Liver (tissue), 3 donors: ENCODE data around the gene CPAMD8.

Experiments
- EGR1 ChIP-seq, 2 donors: IDR thresholded peaks; 2 replicates each; pipeline ENCODE4 v1.6.1; 2016 to 2018; ENCODE audit warnings: antibody characterized with exemption in 2 of 2, low read depth in 2 of 2
- FOXA1 ChIP-seq: IDR thresholded peaks from 2 replicates; pipeline ENCODE4 v1.6.1; 2016; ENCODE audit warnings: antibody characterized with exemption
- HNF4G ChIP-seq: IDR thresholded peaks from 2 replicates; pipeline ENCODE4 v1.6.1; 2016; ENCODE audit warnings: antibody characterized with exemption
- MAX ChIP-seq: IDR thresholded peaks from 2 replicates; pipeline ENCODE4 v1.6.1; 2016; ENCODE audit warnings: antibody characterized with exemption
- RAD21 ChIP-seq, 2 donors: IDR thresholded peaks; 2 replicates each; pipeline ENCODE4 v1.6.1; 2016; ENCODE audit warnings: antibody characterized with exemption in 2 of 2, mild to moderate bottlenecking in 2 of 2
- YY1 ChIP-seq: IDR thresholded peaks from 2 replicates; pipeline ENCODE4 v1.6.1; 2016; ENCODE audit warnings: antibody characterized with exemption, mild to moderate bottlenecking
- TF ChIP-seq, protein P1 (sequence below): fragments of 150-350 bp; IDR thresholded peaks from 2 replicates; pipeline ENCODE4 v1.5.1; 2017; ENCODE audit warnings: improper control_type of control experiment, low read depth, low read length; ENCODE audit not compliant: missing input control
- donor health status: healthy.
- donor health status: healthy.

GRCh38 chr19:17055636-17056035 lies 29.0 kb upstream of the CPAMD8 start:
- TF ChIP-seq, protein P1, sequence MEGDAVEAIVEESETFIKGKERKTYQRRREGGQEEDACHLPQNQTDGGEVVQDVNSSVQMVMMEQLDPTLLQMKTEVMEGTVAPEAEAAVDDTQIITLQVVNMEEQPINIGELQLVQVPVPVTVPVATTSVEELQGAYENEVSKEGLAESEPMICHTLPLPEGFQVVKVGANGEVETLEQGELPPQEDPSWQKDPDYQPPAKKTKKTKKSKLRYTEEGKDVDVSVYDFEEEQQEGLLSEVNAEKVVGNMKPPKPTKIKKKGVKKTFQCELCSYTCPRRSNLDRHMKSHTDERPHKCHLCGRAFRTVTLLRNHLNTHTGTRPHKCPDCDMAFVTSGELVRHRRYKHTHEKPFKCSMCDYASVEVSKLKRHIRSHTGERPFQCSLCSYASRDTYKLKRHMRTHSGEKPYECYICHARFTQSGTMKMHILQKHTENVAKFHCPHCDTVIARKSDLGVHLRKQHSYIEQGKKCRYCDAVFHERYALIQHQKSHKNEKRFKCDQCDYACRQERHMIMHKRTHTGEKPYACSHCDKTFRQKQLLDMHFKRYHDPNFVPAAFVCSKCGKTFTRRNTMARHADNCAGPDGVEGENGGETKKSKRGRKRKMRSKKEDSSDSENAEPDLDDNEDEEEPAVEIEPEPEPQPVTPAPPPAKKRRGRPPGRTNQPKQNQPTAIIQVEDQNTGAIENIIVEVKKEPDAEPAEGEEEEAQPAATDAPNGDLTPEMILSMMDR = no peak
- TF ChIP-seq RAD21 (IDR thresholded peaks at IDR 0.05) = no peak
- no peak for TF ChIP-seq FOXA1
- no peak for TF ChIP-seq HNF4G
- TF ChIP-seq MAX = no peak
- TF ChIP-seq EGR1 (IDR thresholded peaks at IDR 0.05; ENCODE audit: low read depth in 2 of 2) = no peak
- TF ChIP-seq YY1 = no peak
